ENCODE data around the gene IL18RAP.

Gene IL18RAP

GRCh38 chr2:102442967-102443828 lies 20.2 kb downstream of the IL18RAP start:
- in situ Hi-C loops (cut with MboI; ENCODE audit: low pct_unique_long_range_greater_than_20kb, low sequenced_read_pairs) = loop anchor here (10.0 to 25.0 kb wide), 2 partner anchors 188 to 431 kb away; no protein-coding TSS in a partner anchor

GRCh38 chr2:102444233-102444632 lies 21.3 kb downstream of the IL18RAP start:
- in situ Hi-C loops (cut with MboI; ENCODE audit: low pct_unique_long_range_greater_than_20kb, low sequenced_read_pairs) = loop anchor here (10.0 to 25.0 kb wide), 2 partner anchors 189 to 432 kb away; no protein-coding TSS in a partner anchor
- no peak for DNase-seq

More at GRCh38 chr2:102442967-102443828, 20.2 kb downstream of the IL18RAP start:
- DNase-seq = peak; percentile 67

GRCh38 chr2:102446936-102447335 lies 24.0 kb downstream of the IL18RAP start:
- no peak for DNase-seq
- in situ Hi-C loops (cut with MboI; ENCODE audit: low pct_unique_long_range_greater_than_20kb, low sequenced_read_pairs) = loop anchor here (10.0 to 25.0 kb wide), 2 partner anchors 192 to 435 kb away; no protein-coding TSS in a partner anchor

- in situ Hi-C loops (cut with MboI; ENCODE audit: low pct_unique_long_range_greater_than_20kb, low sequenced_read_pairs) = loop anchor here (10.0 to 25.0 kb wide), 2 partner anchors 195 to 437 kb away; no protein-coding TSS in a partner anchor
- peak; percentile 71 for DNase-seq
Measured at GRCh38 chr2:102449370-102449974, 26.5 kb downstream of the IL18RAP start.

GRCh38 chr2:102451968-102452367 lies 29.0 kb downstream of the IL18RAP start:
- DNase-seq = no peak
- in situ Hi-C loops (cut with MboI; ENCODE audit: low pct_unique_long_range_greater_than_20kb, low sequenced_read_pairs) = no loop called here

GRCh38 chr2:102453501-102453900 lies 30.5 kb downstream of the IL18RAP start:
- DNase-seq = no peak
- in situ Hi-C loops (cut with MboI; ENCODE audit: low pct_unique_long_range_greater_than_20kb, low sequenced_read_pairs) = no loop called here

- DNase-seq = no peak
- in situ Hi-C loops (cut with MboI; ENCODE audit: low pct_unique_long_range_greater_than_20kb, low sequenced_read_pairs) = no loop called here
Measured at GRCh38 chr2:102455061-102455670, 32.2 kb downstream of the IL18RAP start.

GRCh38 chr2:102460467-102460866 lies 37.5 kb downstream of the IL18RAP start:
- DNase-seq = no peak
- in situ Hi-C loops (cut with MboI; ENCODE audit: low pct_unique_long_range_greater_than_20kb, low sequenced_read_pairs) = no loop called here

GRCh38 chr2:102461188-102461587 lies 38.2 kb downstream of the IL18RAP start:
- in situ Hi-C loops (cut with MboI; ENCODE audit: low pct_unique_long_range_greater_than_20kb, low sequenced_read_pairs) = no loop called here
- DNase-seq = no peak

- in situ Hi-C loops (cut with MboI; ENCODE audit: low pct_unique_long_range_greater_than_20kb, low sequenced_read_pairs) = no loop called here
- no peak for DNase-seq
Measured at GRCh38 chr2:102463160-102463559, 40.2 kb downstream of the IL18RAP start.

- DNase-seq = no peak
- in situ Hi-C loops (cut with MboI; ENCODE audit: low pct_unique_long_range_greater_than_20kb, low sequenced_read_pairs) = no loop called here
Measured at GRCh38 chr2:102470168-102470567, 47.2 kb downstream of the IL18RAP start.

GRCh38 chr2:102473020-102473419 lies 50.1 kb downstream of the IL18RAP start, which contains the start of gene SLC9A4:
TSS of gene SLC9A4 (plus strand) at chr2:102473226. CDS start at chr2:102473760, 534 bp downstream.
- in situ Hi-C loops (cut with MboI; ENCODE audit: low pct_unique_long_range_greater_than_20kb, low sequenced_read_pairs) = no loop called here
- DNase-seq = peak; percentile 57

GRCh38 chr2:102473631-102474030 lies 50.7 kb downstream of the IL18RAP start:
- in situ Hi-C loops (cut with MboI; ENCODE audit: low pct_unique_long_range_greater_than_20kb, low sequenced_read_pairs) = no loop called here
- no peak for DNase-seq

- no peak for DNase-seq
- in situ Hi-C loops (cut with MboI; ENCODE audit: low pct_unique_long_range_greater_than_20kb, low sequenced_read_pairs) = no loop called here
Measured at GRCh38 chr2:102474785-102475184, 51.8 kb downstream of the IL18RAP start.

GRCh38 chr2:102478686-102479470 lies 55.9 kb downstream of the IL18RAP start:
- in situ Hi-C loops (cut with MboI; ENCODE audit: low pct_unique_long_range_greater_than_20kb, low sequenced_read_pairs) = no loop called here
- no peak for DNase-seq

- in situ Hi-C loops (cut with MboI; ENCODE audit: low pct_unique_long_range_greater_than_20kb, low sequenced_read_pairs) = no loop called here
- no peak for DNase-seq
Measured at GRCh38 chr2:102480285-102481195, 57.6 kb downstream of the IL18RAP start.

GRCh38 chr2:102481931-102482330 lies 59.0 kb downstream of the IL18RAP start:
- in situ Hi-C loops (cut with MboI; ENCODE audit: low pct_unique_long_range_greater_than_20kb, low sequenced_read_pairs) = no loop called here
- no peak for DNase-seq

GRCh38 chr2:102483086-102483485 lies 60.1 kb downstream of the IL18RAP start:
- no peak for DNase-seq
- in situ Hi-C loops (cut with MboI; ENCODE audit: low pct_unique_long_range_greater_than_20kb, low sequenced_read_pairs) = no loop called here

All from KBM-7 (cell line).